ENCODE measurements around the gene PWP2.
A peak's percentile ranks its signal among the peaks of the same experiment; 100 is the strongest.

Gene PWP2

DNA sequence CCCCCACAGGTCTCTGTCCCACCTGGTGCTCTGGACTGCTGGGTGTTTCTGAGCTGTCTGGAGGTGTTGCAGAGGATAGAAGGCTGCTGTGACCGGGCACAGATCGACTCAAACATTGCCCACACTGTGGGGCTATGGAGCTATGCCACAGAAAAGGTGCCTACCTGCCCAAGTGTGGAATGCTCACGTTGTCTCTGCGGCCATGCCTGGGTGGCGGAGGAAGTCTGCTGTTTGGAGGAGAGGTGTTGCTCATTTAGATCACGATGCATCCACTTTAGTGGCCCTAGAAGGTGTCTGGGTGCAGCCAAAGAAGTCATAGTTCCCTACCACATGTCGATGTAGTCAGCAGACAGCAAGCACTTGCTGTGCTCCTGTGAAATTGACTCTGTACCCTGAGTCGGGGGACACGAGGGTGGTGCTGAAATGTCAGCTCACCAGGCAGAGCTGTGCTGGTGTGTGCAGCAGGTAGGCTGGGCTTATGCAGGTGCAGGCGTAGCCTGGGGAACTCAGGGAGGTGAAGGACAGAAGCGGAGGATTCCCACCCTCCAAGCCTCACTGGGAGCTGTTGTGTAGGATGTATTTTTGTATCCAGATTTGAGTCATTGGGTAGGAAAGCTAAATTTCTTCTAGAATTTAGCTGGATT lies 32.8 kb upstream of the PWP2 start:
- no peaks in the 10 kb centered on the region for H3K9me3 Mint-ChIP-seq
- H3K27ac Mint-ChIP-seq: no peak overlapping the region
- H3K27me3 Mint-ChIP-seq: no peaks in the 10 kb centered on the region
- no peak for ATAC-seq
- no peak overlapping the region for H3K4me3 Mint-ChIP-seq
- H3K4me1 Mint-ChIP-seq: no peaks in the 10 kb centered on the region
- peaks cover 59% of the 10 kb centered on the region for H3K36me3 Mint-ChIP-seq

DNA sequence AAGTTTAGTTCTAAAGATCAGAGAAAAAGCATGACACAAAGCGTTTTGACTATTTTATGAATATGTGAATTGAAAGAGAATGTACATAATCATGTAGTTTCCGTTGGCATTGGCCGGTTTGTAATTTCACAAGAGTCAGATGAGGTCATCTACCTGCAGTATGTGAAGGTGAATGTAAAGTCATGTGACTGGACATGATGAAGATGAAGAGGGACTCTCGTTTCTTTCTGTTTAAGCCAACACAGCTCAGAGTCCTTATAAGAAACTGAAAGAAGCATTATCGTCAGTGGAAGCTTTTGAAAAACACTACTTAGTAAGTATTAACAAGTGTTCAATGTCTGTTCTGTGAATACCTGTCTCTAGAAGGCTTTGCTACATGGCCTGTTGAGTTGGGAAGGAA lies 30.9 kb upstream of the PWP2 start:
- Mint-ChIP-seq H3K36me3 (peaks cover 65% of the 10 kb centered on the region), H3K4me1 (no peaks in the 10 kb centered on the region), H3K27ac (no peak overlapping the region), H3K27me3 (no peaks in the 10 kb centered on the region), H3K9me3 (no peaks in the 10 kb centered on the region), H3K4me3 (no peak overlapping the region)
- ATAC-seq: no peak

DNA sequence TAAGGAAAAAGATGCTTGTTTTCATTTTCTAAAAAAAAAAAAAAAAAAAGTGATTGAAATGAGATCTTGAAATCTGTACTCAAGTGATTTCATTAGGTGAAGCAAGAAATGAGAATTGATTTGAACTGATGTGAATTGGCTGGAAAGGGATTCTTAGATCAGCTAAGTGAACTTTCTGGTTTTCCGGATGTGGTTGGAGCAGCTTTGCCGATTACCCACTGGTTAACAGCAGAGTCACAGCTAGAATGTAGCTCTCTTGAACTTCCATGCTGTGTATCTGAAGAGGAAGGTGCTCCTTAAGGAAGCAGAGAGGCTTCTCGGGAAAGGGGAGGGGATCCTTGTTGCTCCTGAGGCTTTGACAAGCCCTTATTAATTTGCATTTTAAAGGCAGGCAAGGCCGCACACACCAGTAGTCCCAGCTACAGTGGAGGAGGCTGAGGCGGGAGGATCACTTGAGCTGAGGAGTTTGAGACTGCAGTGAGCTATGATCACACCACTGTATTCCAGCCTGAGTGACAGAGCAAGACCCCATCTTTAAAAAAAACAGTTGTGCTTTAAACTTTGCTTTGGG lies 28.7 kb upstream of the PWP2 start:
- Mint-ChIP-seq H3K9me3 (no peaks in the 10 kb centered on the region), H3K36me3 (peaks cover 70% of the 10 kb centered on the region), H3K27ac (peak overlapping the region; percentile 20), H3K4me1 (peaks cover 9% of the 10 kb centered on the region), H3K4me3 (no peak overlapping the region), H3K27me3 (no peaks in the 10 kb centered on the region)
- no peak for ATAC-seq

DNA sequence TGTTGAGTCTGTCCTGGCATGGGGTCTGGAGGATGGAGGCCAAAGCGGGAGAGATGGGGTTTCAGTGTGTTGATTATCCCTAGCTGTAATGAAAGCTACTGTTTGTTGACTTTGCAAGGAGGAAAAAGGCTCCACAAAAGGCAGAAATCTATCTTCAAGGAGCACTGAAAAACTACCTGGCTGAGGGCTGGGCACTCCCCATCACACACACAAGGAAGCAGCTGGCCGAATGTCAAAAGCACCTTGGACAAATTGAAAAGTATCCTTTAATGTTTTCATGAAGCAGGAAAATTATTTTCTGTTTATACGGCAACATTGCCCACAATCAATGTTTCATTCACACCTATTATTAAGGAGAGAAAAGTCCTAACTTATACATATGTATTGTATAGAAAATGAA lies 27.8 kb upstream of the PWP2 start:
- no peak for ATAC-seq
- Mint-ChIP-seq H3K4me1 (peaks cover 9% of the 10 kb centered on the region), H3K27ac (peak overlapping the region; percentile 20), H3K4me3 (no peak overlapping the region), H3K27me3 (no peaks in the 10 kb centered on the region), H3K9me3 (no peaks in the 10 kb centered on the region), H3K36me3 (peaks cover 74% of the 10 kb centered on the region)

DNA sequence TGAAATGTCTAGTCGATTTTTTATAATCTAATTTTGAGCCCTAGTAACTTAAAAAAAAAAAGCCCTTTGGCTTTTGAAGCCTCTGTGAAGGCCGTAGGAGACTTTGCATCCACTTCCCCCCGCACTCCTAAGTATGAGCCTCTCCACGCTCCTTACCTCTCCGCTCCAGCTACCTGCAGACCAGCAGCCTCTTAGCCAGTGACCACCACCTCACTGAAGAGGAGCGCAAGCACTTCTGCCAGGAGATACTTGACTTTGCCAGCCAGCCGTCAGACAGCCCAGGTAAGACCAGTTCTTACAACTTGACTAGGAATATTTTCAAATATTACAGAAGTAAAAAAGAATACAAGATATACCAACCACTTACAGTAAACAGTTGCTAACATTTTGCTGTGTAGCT lies 27.4 kb upstream of the PWP2 start:
- H3K9me3 Mint-ChIP-seq: no peaks in the 10 kb centered on the region
- H3K27ac Mint-ChIP-seq: no peak overlapping the region
- peaks cover 9% of the 10 kb centered on the region for H3K4me1 Mint-ChIP-seq
- no peak for ATAC-seq
- H3K4me3 Mint-ChIP-seq: no peak overlapping the region
- peaks cover 75% of the 10 kb centered on the region for H3K36me3 Mint-ChIP-seq
- H3K27me3 Mint-ChIP-seq: no peaks in the 10 kb centered on the region

DNA sequence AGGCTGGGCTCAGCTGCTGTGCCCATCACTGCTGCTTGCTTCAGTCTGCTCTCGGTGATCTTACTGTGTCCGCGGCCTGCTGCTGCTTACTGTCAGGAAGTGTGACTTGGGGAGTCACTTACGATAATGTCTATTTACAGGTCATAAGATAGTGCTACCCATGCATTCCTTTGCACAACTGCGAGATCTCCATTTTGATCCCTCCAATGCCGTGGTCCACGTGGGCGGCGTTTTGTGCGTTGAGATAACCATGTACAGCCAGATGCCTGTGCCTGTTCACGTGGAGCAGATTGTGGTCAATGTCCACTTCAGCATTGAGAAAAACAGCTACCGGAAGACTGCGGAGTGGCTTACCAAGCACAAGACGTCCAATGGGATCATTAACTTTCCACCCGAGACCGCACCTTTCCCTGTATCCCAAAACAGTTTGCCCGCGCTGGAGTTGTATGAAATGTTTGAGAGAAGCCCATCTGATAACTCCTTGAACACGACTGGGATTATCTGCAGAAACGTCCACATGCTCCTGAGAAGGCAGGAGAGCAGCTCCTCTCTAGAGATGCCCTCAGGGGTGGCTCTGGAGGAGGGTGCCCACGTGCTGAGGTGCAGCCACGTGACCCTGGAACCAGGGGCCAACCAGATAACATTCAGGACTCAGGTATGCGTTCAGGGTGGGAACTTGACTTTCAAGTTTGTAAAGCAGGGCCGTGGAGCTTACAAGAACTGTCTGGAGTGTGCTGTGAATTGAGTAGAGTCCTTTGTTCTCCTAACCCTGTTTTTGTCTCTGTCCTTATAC lies 24.4 kb upstream of the PWP2 start:
- Mint-ChIP-seq H3K27ac (no peak overlapping the region), H3K36me3 (peaks cover 86% of the 10 kb centered on the region), H3K27me3 (no peaks in the 10 kb centered on the region), H3K4me1 (peaks cover 19% of the 10 kb centered on the region), H3K4me3 (no peak overlapping the region), H3K9me3 (no peaks in the 10 kb centered on the region)
- ATAC-seq: no peak

DNA sequence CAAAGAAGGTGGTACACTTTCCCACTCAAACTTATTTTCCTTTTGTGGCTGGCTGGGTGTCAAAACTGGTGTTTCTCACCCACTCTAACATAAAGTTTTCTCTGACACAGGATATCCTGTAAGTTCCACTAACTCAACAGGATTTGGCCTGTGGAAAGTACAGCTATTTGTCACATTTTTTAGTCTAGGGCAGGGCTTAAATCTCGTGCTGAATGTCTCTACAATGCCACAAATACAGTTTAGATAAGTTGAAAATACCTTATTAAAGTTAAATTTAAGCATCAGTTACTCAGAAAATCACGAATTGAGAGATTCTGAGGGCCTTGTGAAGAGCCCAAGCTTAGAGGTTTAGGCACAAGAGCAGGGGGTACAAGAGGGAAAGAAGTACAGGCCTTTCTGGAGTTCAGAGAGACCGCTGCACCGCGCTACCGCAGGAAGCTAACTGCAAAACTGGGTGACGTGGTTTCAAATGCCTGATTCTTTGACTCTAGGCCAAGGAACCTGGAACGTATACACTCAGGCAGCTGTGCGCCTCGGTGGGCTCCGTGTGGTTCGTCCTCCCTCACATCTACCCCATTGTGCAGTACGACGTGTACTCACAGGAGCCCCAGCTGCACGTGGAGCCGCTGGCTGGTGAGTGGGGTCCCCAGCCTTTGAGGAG lies 23.4 kb upstream of the PWP2 start:
- H3K36me3 Mint-ChIP-seq: peaks cover 94% of the 10 kb centered on the region
- ATAC-seq: no peak
- no peak overlapping the region for H3K27ac Mint-ChIP-seq
- H3K4me1 Mint-ChIP-seq: peaks cover 28% of the 10 kb centered on the region
- H3K4me3 Mint-ChIP-seq: no peak overlapping the region
- H3K9me3 Mint-ChIP-seq: no peaks in the 10 kb centered on the region
- H3K27me3 Mint-ChIP-seq: no peaks in the 10 kb centered on the region

DNA sequence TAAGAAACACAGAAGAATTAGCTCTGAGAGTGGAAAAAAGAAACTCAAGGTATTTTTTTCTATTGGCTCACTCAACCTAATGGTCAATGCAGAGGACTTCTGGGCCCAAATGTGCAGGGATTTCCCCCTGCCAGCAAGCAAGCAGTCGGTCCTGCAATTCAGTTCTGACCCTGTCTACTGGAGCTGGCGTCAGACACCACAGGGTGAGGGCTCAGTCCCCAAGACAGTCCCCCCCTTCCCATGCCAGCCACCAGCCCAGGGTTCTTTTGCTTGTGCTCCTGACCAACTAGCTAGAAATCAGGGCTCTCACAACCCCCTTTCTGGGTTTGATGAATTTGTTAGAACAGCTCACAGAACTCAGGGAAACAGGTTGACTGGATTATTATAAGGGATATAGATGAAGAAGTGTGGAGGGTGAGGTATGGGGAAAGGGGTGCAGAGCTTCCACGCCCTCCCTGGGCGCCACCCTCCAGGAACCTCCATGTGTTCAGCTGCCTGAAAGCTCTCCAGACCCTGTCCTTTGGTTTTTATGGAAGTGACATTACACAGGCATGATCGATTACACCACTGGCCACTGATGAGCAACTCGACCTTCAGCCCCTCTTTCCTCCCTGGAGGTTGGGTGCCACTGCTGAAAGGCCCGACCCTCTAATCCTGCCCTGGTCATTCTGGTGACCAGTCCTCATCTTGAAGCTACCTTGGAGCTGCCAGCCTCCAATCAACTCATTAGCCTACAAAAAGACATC lies 22.5 kb upstream of the PWP2 start:
- Mint-ChIP-seq H3K4me3 (no peak overlapping the region), H3K27ac (peak overlapping the region; percentile 94), H3K9me3 (no peaks in the 10 kb centered on the region), H3K27me3 (no peaks in the 10 kb centered on the region), H3K4me1 (peaks cover 37% of the 10 kb centered on the region), H3K36me3 (peaks cover 97% of the 10 kb centered on the region)
- ATAC-seq: no peak

DNA sequence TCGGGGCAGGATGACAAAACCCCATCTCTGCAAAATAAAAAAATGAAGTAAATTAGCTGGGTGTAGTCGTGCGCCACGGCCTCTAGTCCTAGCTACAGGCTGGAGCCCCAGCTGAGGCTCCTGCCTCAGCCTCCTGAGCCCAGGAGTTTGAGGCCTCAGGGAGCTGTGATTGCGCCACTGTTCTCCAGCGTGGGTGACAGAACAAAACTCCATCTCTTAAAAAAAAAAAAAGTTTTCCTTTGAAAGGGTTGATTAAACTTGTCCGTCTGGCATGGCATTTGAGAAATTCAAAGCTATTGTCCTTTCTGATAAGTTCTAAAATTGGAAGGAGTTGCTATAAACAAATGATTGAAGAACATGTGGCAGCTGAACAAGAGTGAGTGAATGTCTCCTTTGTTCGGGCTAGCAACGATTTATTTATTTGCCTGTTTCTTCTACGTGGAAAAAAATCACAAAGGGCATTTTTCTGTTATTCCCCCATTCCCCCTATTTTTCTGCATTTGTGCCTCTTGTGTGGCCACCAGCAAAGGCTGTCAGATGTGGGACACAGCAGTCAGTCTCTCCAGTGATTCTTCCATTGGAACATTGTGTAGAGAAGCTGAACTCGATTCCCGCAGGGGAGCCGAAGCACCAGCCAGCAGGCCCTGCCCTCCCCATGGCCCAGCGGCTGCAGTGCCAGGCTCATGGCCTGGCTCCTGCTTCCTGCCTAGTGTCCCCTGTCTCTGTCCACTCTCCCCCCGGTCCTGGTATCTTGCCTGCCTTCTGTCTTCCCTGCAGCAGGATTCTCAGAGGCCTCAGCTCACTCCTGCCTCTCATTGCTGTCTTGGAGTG lies 21.5 kb upstream of the PWP2 start:
- peaks cover 47% of the 10 kb centered on the region for H3K4me1 Mint-ChIP-seq

DNA sequence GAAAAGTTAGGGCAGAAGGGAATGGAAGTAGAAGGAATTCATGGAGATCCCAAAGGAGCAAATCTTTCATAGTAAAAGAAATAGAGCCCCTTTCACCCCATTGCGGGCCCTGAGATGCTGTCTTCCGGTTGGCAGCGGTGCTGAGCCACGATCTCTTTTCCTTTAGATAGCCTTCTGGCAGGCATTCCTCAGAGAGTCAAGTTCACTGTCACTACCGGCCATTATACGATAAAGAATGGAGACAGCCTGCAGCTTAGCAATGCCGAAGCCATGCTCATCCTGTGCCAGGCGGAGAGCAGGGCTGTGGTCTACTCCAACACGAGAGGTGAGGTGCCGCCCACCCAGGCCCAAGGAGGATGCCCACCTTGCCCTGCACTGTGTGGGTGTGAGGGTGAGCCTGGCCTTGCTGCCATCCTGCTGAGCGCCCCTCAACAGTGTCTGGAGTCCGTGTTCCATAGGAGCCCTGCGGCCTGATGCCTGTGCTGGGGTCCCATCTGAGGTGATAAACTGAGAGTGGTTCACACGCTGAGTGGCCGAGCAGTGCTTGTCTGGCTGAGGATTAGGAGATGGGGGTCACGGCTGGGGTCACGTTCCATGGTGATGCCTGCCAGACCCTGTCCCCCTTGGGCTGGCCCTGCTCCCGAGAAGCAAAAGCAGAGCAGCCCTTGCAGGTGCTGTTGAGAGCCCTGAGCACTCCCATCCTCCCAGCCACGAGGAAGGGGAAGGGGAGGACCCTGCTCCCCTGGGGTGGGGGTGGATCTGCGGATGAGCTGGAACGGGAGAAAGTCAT lies 20.4 kb upstream of the PWP2 start:
- no peak for ATAC-seq
- Mint-ChIP-seq H3K4me1 (peaks cover 48% of the 10 kb centered on the region), H3K4me3 (no peak overlapping the region), H3K27me3 (no peaks in the 10 kb centered on the region), H3K27ac (peak overlapping the region; percentile 94), H3K9me3 (no peaks in the 10 kb centered on the region), H3K36me3 (peaks cover 85% of the 10 kb centered on the region)

More for the DNA sequence above, 21.5 kb upstream of the PWP2 start:
- Mint-ChIP-seq H3K27ac (peak overlapping the region; percentile 94), H3K27me3 (no peaks in the 10 kb centered on the region), H3K9me3 (no peaks in the 10 kb centered on the region), H3K36me3 (peaks cover 96% of the 10 kb centered on the region), H3K4me3 (no peak overlapping the region)
- ATAC-seq: no peak

DNA sequence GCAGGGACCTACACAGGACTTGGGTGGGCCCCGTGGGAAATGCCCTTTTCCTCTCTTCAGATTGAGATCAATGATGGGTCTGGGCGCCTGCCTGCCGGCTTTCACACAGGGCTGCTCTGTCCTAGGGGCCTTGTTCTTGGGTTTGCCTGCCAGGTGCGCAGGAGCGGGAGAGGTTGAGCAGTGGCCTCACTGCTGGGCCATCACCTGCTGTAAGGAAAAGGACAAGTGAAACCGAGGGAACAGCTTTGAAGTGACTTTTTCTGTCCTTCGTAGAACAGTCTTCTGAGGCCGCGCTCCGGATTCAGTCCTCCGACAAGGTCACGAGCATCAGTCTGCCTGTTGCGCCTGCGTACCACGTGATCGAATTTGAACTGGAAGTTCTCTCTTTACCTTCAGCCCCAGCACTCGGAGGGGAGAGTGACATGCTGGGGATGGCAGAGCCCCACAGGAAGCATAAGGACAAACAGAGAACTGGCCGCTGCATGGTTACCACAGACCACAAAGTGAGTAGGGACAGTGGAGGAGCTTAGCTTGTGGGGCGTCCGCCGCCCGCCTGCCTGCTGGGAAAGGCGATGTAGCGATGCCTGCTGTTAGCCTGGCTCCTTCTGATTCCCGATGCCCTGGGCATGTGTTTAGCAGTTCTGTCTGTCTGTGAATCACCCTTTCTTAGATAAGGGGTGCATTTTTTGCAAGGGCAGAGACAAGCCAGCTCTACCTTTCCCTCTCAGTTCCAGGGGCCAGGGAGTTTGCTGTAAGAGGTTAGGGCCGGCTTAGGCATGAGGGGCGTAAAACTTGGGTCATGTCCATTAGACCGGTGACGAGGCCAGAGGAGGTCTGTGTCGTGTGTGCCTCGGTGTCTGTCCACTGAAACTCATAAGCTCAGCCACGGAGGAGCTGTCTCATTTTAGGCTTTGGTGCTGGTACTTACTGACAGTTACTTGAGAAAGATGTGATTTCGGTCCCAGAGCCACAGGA lies 19.5 kb upstream of the PWP2 start:
- Mint-ChIP-seq H3K27me3 (no peaks in the 10 kb centered on the region), H3K9me3 (no peaks in the 10 kb centered on the region), H3K4me1 (peaks cover 46% of the 10 kb centered on the region), H3K4me3 (no peak overlapping the region), H3K36me3 (peaks cover 82% of the 10 kb centered on the region), H3K27ac (peak overlapping the region; percentile 94)
- ATAC-seq: no peak

DNA sequence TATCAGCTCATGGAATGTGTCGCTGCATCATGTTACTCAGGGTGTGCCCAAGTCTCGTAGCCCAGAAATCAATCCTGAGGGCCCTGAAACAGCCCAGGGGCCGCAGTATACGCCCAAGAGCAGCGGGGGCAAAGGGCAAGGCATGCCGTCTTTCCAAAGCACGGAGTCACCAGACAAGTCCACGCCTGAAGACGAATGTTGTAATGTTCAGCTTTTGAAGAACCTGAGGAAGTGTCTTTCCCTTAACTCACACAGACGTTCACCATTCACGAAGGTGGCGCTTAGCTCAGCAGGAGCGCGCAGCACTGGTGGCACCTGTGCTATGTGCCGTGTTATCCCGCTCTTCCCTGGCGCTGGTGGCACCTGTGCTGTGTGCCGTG lies 18.8 kb upstream of the PWP2 start:
- H3K27ac Mint-ChIP-seq: peak overlapping the region; percentile 94
- no peak for ATAC-seq
- H3K4me3 Mint-ChIP-seq: no peak overlapping the region
- H3K9me3 Mint-ChIP-seq: no peaks in the 10 kb centered on the region
- peaks cover 80% of the 10 kb centered on the region for H3K36me3 Mint-ChIP-seq
- H3K4me1 Mint-ChIP-seq: peaks cover 45% of the 10 kb centered on the region
- no peaks in the 10 kb centered on the region for H3K27me3 Mint-ChIP-seq
